ENCODE results near the gene CTNNBL1. TPM values are rescaled to one million over a fixed set of nuclear protein-coding genes. Genes with fewer than 3 reads are reported as not detected.
A peak's percentile ranks its signal among the peaks of the same experiment; 100 is the strongest.
"Not testable (repeated sequence)": the region's sequence is repeated elsewhere in the genome, so short reads cannot be mapped to it uniquely, and the experiment has no call there.

The CTNNBL1 gene
- total and polyA plus RNA-seq, 2 experiments from 2014 or later: 27.6 to 55.0 TPM

DNA sequence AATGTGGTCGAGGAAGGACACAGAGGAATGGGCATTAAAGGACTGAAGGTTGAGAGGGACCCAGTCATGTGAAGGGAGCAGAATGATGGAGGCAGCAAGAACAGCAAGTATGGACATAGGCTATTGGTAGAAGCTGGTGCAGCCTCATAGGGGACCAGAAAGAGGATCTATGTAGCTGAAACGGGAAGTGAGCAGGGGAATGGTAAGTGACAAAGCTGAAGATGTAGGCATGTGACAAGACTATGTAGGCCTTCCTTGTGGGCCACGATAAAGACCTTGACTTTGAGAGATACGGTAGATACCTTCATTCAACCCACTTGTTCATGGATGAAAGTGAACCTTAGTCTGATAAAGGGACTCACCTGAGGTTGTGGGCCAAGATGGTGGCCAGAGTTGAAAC lies 3.5 kb downstream of the CTNNBL1 start:
- WGBS (ENCODE audit: low lambda C conversion rate, missing lambda C conversion rate): 96% methylated on average over 4 of the region's 4 CpGs

DNA sequence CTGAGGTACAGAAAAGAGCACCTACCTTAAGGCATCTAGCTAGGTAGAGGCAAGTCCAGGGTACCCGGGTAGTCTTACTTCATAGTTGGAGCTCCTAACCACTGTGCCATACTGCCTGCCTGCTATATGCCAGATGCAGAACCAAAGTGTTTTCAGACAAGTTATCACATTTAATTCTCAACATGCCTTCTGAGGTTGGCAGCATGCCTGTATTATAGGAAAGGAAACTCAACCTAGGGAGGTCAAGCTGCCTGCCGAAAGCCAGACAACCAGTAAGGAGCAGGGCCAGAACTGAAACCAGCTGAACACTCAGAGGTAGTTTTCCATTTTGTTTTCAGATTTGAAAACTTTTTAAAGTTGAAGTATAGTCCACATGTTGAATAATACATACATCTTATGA lies 5.4 kb downstream of the CTNNBL1 start:
- Histone ChIP-seq H3K79me2 (peaks cover 94% of the 10 kb centered on the region), H3K4me2 (no peak overlapping the region), H3K27ac (no peak overlapping the region), H2AFZ (no peak overlapping the region), H3K36me3 (replicated peaks; ENCODE audit: insufficient read depth, low read depth) (no peaks in the 10 kb centered on the region), H3K4me3 (no peak overlapping the region), H3K9me2 (replicated peaks; ENCODE audit: insufficient read depth) (no peaks in the 10 kb centered on the region), H3K27me3 (no peaks in the 10 kb centered on the region), H3K4me1 (ENCODE audit: insufficient read depth) (no peaks in the 10 kb centered on the region), H3K9me3 (ENCODE audit: low read depth) (no peaks in the 10 kb centered on the region), H4K20me1 (ENCODE audit: insufficient read depth, poor library complexity, severe bottlenecking) (peaks cover 3% of the 10 kb centered on the region)
- DNase-seq (ENCODE audit: low spot score): no peak
- 87% methylated on average over 2 of the region's 2 CpGs for WGBS (ENCODE audit: low lambda C conversion rate, missing lambda C conversion rate)
- no peak for TF ChIP-seq EZH2phosphoT487 (IDR thresholded peaks at IDR 0.05; ENCODE audit: low read depth, severe bottlenecking, unreplicated experiment)
- TF ChIP-seq EZH2 (IDR thresholded peaks at IDR 0.05; ENCODE audit: borderline replicate concordance): no peak
- TF ChIP-seq, protein P1, sequence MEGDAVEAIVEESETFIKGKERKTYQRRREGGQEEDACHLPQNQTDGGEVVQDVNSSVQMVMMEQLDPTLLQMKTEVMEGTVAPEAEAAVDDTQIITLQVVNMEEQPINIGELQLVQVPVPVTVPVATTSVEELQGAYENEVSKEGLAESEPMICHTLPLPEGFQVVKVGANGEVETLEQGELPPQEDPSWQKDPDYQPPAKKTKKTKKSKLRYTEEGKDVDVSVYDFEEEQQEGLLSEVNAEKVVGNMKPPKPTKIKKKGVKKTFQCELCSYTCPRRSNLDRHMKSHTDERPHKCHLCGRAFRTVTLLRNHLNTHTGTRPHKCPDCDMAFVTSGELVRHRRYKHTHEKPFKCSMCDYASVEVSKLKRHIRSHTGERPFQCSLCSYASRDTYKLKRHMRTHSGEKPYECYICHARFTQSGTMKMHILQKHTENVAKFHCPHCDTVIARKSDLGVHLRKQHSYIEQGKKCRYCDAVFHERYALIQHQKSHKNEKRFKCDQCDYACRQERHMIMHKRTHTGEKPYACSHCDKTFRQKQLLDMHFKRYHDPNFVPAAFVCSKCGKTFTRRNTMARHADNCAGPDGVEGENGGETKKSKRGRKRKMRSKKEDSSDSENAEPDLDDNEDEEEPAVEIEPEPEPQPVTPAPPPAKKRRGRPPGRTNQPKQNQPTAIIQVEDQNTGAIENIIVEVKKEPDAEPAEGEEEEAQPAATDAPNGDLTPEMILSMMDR (IDR thresholded peaks at IDR 0.05; ENCODE audit: poor library complexity): no peak

More for the DNA sequence above, 3.5 kb downstream of the CTNNBL1 start:
- H3K27me3 ChIP-seq: no peaks in the 10 kb centered on the region
- H3K36me3 ChIP-seq (replicated peaks; ENCODE audit: insufficient read depth, low read depth): no peaks in the 10 kb centered on the region
- no peak overlapping the region for H3K4me2 ChIP-seq
- no peaks in the 10 kb centered on the region for H3K9me3 ChIP-seq (ENCODE audit: low read depth)
- H3K9me2 ChIP-seq (replicated peaks; ENCODE audit: insufficient read depth): no peaks in the 10 kb centered on the region
- H2AFZ ChIP-seq: no peak overlapping the region
- TF ChIP-seq EZH2 (IDR thresholded peaks at IDR 0.05; ENCODE audit: borderline replicate concordance): no peak
- no peak for TF ChIP-seq EZH2phosphoT487 (IDR thresholded peaks at IDR 0.05; ENCODE audit: low read depth, severe bottlenecking, unreplicated experiment)
- TF ChIP-seq, protein P1 (IDR thresholded peaks at IDR 0.05; ENCODE audit: poor library complexity): no peak
- no peak overlapping the region for H3K4me3 ChIP-seq
- DNase-seq (ENCODE audit: low spot score): no peak
- no peaks in the 10 kb centered on the region for H3K4me1 ChIP-seq (ENCODE audit: insufficient read depth)
- peaks cover 3% of the 10 kb centered on the region for H4K20me1 ChIP-seq (ENCODE audit: insufficient read depth, poor library complexity, severe bottlenecking)
- peaks cover 79% of the 10 kb centered on the region for H3K79me2 ChIP-seq
- no peak overlapping the region for H3K27ac ChIP-seq

DNA sequence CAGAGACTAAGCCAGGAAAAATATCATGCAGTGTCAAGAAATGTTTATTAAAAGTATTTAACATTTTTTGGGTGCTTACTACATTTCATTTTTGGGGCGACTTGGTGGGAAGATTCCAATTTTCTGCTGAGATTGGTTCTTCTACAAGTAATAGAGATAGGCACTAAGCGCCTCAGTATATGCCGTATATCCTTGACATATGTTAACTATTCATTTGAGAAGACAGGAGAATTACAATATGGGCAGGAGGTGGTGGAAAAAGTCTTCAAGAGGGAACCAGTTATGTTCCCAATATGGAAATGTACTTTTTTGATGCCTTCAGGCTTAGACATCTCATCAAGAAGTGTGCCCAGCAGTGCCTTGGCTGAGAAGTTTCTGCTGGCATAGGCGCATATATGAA lies 6.5 kb downstream of the CTNNBL1 start:
- H3K79me2 ChIP-seq: peaks cover 94% of the 10 kb centered on the region
- H3K9me2 ChIP-seq (replicated peaks; ENCODE audit: insufficient read depth): no peaks in the 10 kb centered on the region
- peaks cover 3% of the 10 kb centered on the region for H4K20me1 ChIP-seq (ENCODE audit: insufficient read depth, poor library complexity, severe bottlenecking)
- DNase-seq (ENCODE audit: low spot score): no peak
- H3K4me1 ChIP-seq (ENCODE audit: insufficient read depth): no peaks in the 10 kb centered on the region
- no peak overlapping the region for H3K4me3 ChIP-seq
- H3K9me3 ChIP-seq (ENCODE audit: low read depth): no peaks in the 10 kb centered on the region
- TF ChIP-seq, protein P1 (IDR thresholded peaks at IDR 0.05; ENCODE audit: poor library complexity): no peak
- TF ChIP-seq EZH2 (IDR thresholded peaks at IDR 0.05; ENCODE audit: borderline replicate concordance): no peak
- TF ChIP-seq EZH2phosphoT487 (IDR thresholded peaks at IDR 0.05; ENCODE audit: low read depth, severe bottlenecking, unreplicated experiment): no peak
- no peak overlapping the region for H3K4me2 ChIP-seq
- H3K27me3 ChIP-seq: no peaks in the 10 kb centered on the region
- no peak overlapping the region for H3K27ac ChIP-seq
- no peak overlapping the region for H2AFZ ChIP-seq
- H3K36me3 ChIP-seq (replicated peaks; ENCODE audit: insufficient read depth, low read depth): no peaks in the 10 kb centered on the region
- 95% methylated on average over 4 of the region's 4 CpGs for WGBS (ENCODE audit: low lambda C conversion rate, missing lambda C conversion rate)

DNA sequence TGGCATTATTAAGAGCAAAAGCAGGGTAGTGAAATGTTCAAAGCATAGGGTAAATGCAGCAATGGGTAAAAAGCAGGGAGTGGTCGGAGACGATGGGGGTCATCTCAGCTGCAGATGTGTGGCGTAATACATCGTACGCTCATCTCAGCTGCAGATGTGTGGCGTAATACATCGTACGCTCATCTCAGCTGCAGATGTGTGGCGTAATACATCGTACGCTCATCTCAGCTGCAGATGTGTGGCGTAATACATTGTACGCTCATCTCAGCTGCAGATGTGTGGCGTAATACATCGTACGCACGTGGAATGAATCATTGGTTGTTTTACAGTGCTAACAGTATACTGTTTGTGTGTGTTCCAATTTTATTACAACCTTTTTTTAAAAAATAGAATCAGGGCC lies 7.8 kb downstream of the CTNNBL1 start:
- 87% methylated on average over 17 of the region's 17 CpGs for WGBS (ENCODE audit: low lambda C conversion rate, missing lambda C conversion rate)
- H3K4me1 ChIP-seq (ENCODE audit: insufficient read depth); H3K4me2 ChIP-seq; H3K9me3 ChIP-seq (ENCODE audit: low read depth); H3K4me3 ChIP-seq; H4K20me1 ChIP-seq (ENCODE audit: insufficient read depth, poor library complexity, severe bottlenecking); H3K27me3 ChIP-seq; H2AFZ ChIP-seq; H3K9me2 ChIP-seq (replicated peaks; ENCODE audit: insufficient read depth); H3K36me3 ChIP-seq (replicated peaks; ENCODE audit: insufficient read depth, low read depth): not testable (repeated sequence)
- DNase-seq (ENCODE audit: low spot score): peak; percentile 24
- Histone ChIP-seq H3K79me2 (peaks cover 94% of the 10 kb centered on the region), H3K27ac (peak overlapping the region; percentile 42)

All from hepatocyte (in vitro differentiated cells).